HG02970 (cell line): Measurements from ENCODE around the gene KLHL18.
"Not testable (repeated sequence)": the region's sequence is repeated elsewhere in the genome, so short reads cannot be mapped to it uniquely, and the experiment has no call there.

Experiments
- ATAC-seq: cut with Tn5 transposase; IDR thresholded peaks from one replicate; pipeline ENCODE4 v1.9.1; 2021; ENCODE audit warnings: mild to moderate bottlenecking, moderate library complexity, moderate number of reproducible peaks; ENCODE audit not compliant: unreplicated experiment, low FRiP score

The KLHL18 gene

DNA sequence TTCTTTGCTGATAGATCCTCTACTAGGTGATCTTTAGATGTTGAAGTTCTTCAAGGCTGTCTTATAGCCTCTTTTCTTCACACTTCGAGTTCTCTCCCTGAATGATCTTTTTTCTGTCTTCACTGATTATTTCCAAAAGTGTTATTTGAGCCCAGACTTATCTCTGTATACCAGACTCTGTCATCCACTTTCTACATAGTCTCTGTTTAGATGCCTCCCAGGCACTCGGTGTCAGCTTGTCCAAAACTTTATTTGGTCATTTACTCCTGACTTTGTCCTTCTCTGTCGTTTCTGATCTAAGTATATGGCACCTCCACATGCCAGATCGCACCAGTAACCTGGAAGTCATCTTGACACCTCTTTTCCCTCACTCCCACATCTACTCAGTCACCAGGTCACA is 27.6 kb downstream of the KLHL18 start:
- no peak for ATAC-seq

DNA sequence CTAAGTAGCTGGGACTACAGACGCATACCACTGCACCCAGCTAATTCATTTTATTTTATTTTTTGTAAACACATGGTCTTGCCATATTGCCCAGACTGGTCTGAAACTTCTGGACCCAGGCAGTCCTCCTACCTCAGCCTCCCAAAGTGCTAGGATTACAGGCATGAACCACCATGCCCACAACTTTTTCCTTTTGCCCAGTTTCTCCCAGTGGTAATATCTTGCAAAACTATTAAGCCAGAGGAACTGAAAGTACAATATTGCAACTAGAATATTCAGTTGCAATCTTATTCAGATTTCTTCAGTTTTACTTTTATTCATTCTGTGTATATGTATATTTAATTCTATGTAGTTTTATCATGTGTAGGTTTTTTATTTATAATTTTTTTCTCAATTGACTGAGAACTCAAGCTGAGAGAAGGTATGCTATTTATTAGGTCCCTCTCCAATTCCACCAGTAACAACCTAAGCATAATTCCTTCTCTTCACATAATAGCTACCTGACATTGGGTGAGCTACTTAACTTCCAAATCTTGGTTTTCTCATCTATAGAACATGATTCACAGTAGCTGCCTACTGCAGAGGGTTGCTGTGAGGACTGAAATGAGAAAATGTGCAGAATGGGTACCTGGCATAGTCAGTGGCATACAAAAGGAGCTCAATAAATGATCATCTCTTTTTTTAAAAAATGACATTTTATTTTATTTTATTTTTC is 30.8 kb downstream of the KLHL18 start:
- ATAC-seq = no peak

DNA sequence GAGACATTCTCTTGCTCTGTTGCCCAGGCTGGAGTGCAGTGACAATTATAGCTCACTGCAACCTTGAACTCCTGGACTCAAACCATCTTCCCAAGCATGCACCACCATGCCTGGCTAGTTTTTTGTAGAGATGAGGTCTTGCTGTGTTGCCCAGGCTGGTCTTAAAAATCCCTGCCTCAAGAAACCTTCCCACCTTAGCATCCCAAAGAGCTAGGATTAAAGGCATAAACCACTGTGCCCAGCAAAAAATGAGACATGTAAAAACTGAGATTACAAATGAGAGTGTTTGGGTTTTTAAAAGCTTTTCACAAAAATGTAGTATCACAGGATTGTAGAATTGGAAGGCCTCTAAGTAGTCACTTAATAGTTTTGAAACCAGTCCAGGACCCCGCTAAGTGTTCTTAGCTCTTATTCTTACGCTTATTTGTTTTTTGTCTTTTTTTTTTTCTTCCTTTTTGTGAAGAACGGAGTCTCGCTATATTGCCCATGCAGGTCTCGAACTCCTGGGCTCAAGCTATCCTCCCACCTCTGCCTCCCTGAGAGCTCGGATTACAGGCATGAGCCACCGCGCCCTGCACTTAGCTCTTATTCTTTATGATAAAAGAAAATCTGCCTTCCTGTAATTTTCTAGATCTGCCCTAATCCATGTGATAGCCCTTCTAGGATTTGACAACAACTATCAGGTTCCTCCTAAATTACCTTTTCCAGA is 31.5 kb downstream of the KLHL18 start:
- ATAC-seq = no peak

DNA sequence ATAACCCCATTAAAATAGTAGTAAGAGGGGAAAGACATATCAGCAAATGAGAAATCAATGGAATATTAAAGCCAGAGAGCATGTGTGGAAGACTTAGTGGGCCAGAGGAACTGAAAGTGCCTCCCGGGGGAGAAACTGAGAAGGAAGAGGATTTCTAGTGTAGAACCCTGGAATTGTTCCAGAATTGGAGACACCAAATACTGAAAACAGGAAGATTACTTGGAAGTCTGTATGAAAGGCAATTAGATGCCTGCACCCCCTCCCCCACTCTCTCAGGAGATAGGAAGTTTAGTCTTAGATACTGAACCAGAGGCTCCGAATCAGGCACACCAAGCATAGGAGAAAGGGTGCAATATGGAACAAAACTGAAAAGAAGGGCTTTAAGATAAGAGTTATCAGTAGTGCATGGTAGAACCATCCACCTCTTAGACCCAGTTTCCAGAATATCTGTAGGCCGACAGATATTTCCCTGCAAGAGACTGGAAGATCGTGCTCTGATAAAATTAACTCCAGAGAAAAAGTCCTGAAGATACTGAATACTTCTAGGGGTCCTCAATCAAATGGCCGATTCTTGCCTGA is 32.4 kb downstream of the KLHL18 start:
- no peak for ATAC-seq

DNA sequence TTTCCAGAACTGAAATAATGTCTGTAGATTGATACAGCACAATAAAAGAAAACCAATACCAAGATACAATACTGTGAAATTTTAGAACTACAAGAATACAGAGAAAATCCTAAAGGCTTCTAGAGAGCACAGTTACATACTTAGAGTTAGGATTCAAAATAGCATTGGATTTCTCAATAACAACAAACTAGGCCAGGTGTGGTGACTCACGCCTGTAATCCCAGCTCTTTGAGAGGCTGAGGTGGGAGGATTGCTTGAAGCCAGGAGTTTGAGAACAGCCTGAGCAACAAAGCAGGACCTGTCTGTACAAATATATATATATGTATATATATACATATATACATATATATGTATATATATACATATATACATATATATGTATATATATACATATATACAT is 33.4 kb downstream of the KLHL18 start:
- not testable (repeated sequence) for ATAC-seq

DNA sequence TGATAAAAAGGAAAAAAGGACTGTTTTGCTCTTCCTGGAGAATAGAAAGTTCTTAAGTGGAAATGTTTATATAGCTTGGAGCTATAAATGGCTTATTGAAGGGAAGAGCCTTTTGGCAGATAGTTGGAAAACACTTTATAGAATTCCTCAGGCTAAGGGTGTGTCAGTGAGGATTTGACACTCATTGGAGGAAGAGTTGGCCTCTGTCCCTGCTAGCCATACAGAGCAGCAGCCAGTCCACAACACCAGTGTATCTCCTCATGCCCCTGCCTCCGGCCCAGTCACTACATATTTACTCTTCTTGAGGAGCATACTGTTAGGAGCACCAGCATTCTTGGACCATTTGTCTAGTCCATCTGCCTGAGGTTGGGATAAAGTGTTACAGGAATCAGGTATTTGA is 36.2 kb downstream of the KLHL18 start:
- ATAC-seq = no peak

DNA sequence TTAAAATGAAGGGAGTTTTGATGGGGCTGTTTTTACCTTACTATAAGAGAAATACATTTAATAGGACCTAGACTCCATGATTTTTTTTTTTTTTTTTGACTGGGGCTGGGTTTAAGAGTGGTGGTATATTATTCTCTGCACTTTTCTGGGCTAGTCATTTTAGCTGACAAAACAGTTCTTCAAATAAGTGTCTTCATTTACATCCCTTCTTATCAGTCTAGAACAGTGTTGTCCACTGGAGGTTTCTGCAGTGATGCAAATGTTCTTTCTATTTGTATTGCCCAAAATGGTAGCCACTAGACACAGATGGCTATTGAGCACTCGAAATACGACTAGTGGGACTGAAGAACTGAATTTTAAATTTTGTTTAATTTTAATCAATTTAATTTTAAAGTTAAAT is 37.2 kb downstream of the KLHL18 start:
- no peak for ATAC-seq

DNA sequence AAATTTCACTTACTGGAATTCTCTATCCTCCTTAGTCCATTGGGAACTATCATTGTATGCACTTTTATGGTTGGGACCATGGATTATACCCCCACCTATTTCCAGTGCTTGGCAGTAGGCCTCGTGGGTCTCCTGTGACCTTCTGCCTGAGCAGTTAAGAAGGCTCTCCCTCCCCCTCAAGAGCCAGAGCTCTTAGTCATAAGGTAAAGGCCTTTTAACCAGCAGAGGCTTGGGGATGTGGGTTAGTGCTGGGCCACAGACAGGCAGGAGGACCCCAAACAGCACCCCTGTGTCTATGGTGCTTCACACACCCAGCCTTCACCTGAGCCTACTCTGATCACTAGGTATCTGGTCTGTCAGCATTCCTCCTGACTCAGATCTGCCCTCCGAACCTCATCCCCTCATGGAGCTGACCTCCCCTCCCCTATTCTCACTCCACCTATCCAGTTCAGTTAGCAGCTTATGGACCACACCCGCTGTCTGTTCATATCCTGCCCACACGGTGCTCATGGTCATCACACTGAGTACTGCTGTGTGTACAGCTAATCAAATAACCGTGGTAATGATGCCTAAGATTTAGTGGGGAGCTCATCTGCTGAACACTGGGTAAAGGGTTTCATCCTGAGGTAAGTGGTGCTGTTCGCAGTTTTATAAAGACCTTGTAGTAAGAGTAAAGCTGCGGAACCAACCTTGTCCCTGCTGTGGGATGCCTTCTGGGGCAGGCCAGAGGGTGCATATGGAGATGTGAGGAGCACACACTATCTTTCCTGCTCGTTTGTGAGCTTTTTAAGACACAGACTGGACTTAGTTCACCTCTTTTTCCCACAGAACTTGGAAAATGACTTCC is 40.9 kb downstream of the KLHL18 start:
- ATAC-seq = no peak

DNA sequence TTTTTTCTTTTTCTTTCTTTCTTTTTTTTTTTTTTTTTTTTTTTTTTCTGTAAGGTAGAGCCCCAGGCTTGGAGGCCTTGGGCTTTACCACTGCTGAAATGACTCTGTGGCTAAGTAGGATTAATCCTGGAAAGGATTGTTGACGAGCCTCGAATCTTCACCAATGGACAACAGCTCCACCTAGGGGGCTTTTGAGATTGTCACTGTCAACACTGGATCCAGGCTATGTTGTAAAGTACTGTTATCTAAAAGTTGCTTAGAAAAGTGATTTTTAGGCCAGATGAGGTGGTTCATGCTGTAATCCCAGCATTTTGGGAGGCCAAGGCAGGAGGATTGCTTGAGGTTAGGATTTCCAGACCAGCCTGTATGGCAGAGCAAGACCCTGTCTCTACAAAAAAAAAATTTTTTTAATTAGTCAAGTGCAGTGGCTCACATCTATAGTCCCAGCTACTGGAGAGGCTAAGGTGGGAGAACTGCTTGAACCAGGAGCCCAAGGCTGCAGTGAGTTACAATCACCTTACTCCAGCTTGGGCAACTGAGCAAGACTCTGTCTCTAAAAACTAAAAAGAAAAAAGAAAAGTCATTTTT is 41.6 kb downstream of the KLHL18 start:
- ATAC-seq = no peak

DNA sequence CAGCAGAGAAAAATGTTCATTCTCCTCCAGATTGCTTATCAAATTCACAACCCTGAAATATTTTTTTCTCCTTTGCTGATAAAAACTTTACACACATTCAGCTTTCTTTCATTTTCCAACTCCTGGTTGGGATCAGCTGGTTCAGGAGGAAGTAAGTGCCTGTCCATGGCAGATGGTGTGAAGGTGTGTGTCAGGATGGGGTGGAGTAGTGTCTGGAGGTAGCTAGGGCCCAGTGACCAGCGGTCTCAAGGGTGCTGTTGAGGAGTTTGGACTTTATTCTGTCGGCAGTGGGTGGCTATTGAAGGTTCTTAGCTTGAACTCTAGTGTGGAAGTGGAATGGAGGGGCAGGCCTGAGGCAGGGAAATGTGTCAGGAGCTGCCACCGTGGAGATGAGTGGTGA is 51.2 kb downstream of the KLHL18 start:
- no peak for ATAC-seq

DNA sequence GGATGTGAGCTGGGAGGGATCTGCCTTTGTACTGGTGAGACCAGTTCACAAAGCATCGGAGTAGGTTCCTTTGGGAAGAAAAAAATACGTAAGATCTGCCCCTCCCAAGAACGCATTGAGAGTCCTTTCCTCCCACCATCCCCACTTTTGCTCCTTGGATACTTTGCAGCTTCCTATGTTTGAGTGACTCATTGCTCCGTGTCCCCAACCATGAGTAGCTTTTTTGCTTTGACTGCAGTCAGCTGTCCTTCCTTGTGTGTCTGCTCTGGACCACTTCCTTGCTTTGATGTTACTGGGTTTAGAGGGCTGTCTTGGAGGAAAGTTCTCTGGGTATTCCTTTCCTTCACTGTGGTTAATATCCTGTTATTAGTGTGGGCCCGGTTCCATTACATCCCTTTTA is 54.9 kb downstream of the KLHL18 start:
- no peak for ATAC-seq

DNA sequence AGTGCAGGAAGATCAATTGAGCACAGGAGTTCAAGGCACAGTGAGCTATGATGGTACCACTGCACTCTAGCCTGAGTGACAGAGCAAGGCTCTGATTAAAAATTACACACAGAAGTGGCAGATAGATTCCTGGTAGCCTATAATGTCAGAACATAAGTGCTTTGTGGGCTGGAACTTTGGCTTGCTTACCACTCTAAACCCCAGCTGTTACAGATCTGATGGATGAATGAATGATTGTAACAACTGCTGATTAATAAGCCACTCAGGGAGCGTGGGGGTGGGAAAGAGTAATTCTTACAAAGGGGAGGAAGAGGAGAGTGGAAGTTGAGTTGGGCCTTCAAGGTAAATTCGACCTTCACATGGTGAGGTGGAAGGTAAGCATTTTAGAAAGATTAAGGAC is 57.2 kb downstream of the KLHL18 start:
- no peak for ATAC-seq

DNA sequence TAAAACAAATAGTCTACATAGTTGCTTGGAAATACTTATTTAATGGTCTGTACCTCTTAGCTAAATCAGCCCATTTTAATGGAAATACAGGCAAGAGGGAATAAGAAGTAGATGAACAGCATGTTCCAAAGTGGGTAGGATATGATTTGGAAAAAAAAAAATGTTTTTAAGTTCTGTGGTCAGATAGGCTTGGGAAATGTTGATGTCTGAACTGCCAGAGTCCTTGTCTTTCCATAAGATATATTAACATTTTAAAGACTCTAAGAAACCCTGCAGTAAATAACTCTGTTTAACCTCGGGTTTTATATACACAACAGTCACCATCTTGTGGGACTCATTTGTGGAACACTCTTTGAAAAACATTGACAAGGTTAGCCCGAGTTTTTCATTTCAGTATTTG is 58.1 kb downstream of the KLHL18 start:
- no peak for ATAC-seq

DNA sequence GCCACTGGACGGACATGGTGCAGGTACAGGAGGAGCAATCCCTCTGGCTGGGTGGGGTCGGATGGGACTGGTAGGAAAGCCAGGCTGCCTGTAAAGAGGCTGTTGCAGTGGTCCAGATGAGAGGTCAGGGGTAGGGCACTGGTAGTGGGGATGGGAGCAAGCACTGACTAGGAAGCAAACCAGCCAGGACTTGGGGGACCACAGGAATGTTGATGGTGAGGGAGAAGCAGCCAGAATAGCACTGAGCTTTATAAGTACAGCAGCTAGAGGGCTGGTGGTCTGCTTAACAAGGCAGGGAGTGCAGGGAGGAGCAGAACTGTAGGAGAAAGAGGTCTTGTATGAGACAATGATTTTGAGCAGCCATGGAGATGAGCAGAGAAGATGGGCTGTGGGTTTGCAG is 59.4 kb downstream of the KLHL18 start:
- no peak for ATAC-seq

DNA sequence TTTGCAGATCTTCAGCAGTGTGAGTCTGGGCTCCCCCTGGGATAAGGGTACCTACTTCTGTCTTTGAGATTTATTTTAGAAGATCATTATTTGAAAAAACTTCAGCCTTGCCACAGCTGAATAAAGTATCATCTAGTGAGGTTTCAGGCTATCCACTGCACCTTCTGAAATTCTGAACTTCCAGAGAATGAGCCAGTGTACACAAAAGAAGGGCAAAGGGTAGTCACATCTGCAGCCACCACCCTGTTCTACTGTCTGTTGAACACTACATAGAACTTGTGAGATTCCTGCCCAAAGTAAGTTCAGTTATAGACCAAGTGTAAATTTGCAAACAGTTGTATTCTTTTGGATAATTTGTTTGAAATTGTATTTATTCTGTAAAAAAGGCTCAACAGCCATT is 60.1 kb downstream of the KLHL18 start:
- ATAC-seq = no peak

DNA sequence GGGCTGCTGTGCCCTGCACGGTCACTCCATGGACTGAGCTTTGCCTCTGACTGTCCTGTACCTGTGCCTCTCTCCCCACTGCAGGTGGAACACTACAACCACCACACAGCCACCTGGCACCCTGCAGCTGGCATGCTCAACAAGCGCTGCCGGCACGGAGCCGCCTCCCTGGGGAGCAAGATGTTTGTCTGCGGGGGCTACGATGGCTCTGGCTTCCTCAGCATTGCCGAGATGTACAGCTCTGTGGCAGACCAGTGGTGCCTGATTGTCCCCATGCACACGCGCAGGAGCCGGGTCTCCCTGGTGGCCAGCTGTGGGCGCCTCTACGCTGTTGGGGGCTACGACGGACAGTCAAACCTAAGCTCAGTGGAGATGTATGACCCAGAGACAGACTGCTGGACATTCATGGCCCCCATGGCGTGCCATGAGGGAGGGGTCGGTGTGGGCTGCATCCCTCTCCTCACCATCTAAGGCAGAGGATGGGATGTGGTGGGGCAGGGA is 60.8 kb downstream of the KLHL18 start:
- ATAC-seq = no peak

DNA sequence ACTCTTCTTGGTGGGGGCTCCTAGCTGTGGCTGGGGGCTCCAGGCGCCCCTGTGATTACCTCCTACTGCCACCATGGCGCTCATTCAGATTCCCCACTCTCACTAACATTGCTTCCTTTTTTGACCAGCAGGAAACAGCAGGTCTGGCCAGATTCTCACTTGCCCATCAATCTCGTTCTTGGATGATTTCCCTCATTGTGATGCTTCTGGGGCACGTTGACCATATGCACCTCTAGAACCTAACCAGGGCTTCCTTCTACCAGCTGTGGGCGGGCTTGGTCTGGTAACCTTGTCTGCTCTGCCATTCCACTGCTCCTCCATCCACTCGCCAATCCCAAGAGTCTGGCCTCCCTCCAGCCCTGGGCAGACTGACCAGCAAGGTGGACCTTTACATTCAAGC is 62.2 kb downstream of the KLHL18 start:
- no peak for ATAC-seq

DNA sequence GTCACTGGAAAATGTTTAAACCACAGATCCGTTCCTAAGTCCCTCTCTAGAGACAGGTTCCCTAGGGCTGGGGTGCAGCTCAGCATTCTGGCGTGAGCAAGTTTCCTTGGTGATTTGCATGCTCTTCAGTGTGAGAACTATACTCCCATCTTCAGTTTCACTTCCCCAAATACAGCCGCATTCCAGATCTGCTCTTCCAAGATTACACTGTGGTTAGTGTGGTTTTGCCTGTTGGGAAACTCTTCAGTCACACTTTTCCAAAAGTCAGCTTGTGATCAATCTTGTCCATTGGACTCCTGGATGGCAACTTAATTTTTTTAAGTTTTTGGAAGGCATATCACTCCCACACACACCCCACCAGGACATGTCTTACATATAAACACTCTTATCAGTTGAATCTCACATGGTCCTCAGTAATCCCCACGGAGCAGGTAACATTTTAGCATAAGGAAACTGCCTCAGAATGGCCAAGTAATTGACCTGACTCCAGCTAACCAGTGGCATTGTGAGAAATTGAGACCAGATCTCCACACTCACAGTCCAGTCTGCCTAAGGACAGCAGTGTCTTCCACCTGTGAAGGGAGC is 64.6 kb downstream of the KLHL18 start:
- peak; percentile 55 for ATAC-seq

DNA sequence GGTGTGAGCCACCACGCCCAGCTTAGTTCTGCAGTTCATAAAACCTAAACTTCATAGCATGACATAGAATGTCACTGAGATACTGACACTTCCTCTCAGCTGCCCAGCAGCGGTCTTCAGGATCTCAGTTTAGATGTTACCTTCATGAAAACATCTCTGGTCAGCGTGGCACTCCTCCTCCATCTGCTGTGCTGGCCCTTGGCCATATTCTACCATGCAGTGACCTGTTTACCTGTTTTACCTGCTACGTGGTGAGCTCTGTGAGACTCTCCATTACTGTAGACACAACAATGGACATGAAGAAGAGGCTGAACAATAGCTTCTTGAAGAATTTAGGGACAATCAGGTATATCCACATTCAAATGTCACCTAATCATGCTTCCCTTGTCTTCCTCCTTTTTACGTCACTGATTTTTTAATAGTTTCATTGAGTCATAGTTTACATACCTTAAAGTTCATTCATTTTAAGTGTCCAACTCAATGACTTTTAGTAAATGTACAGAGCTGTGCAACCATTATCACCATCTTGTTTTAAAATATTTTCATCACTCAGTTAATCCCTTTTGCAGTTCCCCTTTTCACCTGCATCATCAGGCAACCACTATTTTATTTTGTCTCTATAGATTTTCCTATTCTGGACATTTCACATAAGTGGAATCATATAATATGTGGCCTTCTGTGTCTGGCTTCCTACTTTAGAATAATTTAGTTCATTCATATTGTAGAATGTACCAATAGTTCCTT is 65.8 kb downstream of the KLHL18 start:
- no peak for ATAC-seq
